Panc1 (cell line): ENCODE measurements around the gene EMC6.

Source experiments
- POLR2AphosphoS5 ChIP-seq: IDR thresholded peaks from 2 replicates; pipeline ENCODE4 v1.6.1; 2012; ENCODE audit warnings: mild to moderate bottlenecking, low read depth, low read length, moderate library complexity
- SIN3A ChIP-seq: IDR thresholded peaks from 2 replicates; pipeline ENCODE4 v1.6.1; 2012; ENCODE audit warnings: low read depth, mild to moderate bottlenecking, low read length, moderate library complexity, borderline replicate concordance; ENCODE audit not compliant: insufficient read depth
- TCF7L2 ChIP-seq: IDR thresholded peaks from 2 replicates; pipeline ENCODE4 v1.6.1; 2011; ENCODE audit warnings: mild to moderate bottlenecking, low read depth, low read length, inconsistent platforms
- TF ChIP-seq, protein P1 (sequence below): fragments of 450-650 bp; IDR thresholded peaks from 2 replicates; pipeline ENCODE4 v1.5.1; 2017; ENCODE audit warnings: mild to moderate bottlenecking
- TF ChIP-seq, protein P2 (sequence below), 2 experiments: IDR thresholded peaks; 2 replicates each; pipeline ENCODE4 v1.6.1; 2011 to 2012; ENCODE audit warnings: low read depth in 2 of 2, control low read depth in 1 of 2, low read length in 1 of 2, mild to moderate bottlenecking in 1 of 2, moderate library complexity in 1 of 2; ENCODE audit not compliant: insufficient read depth in 1 of 2

DNA sequence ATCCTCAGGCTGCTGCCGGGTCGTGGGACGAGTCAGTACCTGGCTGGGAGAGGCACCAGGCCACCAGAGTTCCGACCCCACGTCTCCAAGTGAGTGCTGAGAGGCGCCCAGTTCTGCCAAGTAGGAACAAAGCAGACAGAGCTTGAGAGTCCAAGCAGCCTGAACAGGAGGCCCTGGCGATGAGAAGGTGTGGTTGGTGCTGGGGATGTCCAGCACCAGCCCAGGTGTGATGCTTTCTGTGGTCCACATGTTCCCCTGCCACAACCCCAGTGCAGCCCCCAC, 11.1 kb upstream of the EMC6 start:
- TF ChIP-seq, protein P1, sequence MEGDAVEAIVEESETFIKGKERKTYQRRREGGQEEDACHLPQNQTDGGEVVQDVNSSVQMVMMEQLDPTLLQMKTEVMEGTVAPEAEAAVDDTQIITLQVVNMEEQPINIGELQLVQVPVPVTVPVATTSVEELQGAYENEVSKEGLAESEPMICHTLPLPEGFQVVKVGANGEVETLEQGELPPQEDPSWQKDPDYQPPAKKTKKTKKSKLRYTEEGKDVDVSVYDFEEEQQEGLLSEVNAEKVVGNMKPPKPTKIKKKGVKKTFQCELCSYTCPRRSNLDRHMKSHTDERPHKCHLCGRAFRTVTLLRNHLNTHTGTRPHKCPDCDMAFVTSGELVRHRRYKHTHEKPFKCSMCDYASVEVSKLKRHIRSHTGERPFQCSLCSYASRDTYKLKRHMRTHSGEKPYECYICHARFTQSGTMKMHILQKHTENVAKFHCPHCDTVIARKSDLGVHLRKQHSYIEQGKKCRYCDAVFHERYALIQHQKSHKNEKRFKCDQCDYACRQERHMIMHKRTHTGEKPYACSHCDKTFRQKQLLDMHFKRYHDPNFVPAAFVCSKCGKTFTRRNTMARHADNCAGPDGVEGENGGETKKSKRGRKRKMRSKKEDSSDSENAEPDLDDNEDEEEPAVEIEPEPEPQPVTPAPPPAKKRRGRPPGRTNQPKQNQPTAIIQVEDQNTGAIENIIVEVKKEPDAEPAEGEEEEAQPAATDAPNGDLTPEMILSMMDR, result no peak
- TF ChIP-seq POLR2AphosphoS5 (no peak), TCF7L2 (no peak), SIN3A (no peak)
- TF ChIP-seq, protein P2, sequence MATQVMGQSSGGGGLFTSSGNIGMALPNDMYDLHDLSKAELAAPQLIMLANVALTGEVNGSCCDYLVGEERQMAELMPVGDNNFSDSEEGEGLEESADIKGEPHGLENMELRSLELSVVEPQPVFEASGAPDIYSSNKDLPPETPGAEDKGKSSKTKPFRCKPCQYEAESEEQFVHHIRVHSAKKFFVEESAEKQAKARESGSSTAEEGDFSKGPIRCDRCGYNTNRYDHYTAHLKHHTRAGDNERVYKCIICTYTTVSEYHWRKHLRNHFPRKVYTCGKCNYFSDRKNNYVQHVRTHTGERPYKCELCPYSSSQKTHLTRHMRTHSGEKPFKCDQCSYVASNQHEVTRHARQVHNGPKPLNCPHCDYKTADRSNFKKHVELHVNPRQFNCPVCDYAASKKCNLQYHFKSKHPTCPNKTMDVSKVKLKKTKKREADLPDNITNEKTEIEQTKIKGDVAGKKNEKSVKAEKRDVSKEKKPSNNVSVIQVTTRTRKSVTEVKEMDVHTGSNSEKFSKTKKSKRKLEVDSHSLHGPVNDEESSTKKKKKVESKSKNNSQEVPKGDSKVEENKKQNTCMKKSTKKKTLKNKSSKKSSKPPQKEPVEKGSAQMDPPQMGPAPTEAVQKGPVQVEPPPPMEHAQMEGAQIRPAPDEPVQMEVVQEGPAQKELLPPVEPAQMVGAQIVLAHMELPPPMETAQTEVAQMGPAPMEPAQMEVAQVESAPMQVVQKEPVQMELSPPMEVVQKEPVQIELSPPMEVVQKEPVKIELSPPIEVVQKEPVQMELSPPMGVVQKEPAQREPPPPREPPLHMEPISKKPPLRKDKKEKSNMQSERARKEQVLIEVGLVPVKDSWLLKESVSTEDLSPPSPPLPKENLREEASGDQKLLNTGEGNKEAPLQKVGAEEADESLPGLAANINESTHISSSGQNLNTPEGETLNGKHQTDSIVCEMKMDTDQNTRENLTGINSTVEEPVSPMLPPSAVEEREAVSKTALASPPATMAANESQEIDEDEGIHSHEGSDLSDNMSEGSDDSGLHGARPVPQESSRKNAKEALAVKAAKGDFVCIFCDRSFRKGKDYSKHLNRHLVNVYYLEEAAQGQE (IDR thresholded peaks at IDR 0.05; ENCODE audit: insufficient read depth in 1 of 2, low read depth in 2 of 2, low read length in 1 of 2), result no peak
